HepG2 (cell line): ENCODE measurements around the gene SLC23A3. TPM values are rescaled to one million over a fixed set of nuclear protein-coding genes. Genes with fewer than 3 reads are reported as not detected.

ENCODE experiments used
- BORCS8-MEF2B ChIP-seq: sonication (generic); formaldehyde crosslinking; IDR thresholded peaks from 2 replicates; pipeline ENCODE4 v1.8.0; 2022; ENCODE audit warnings: mild to moderate bottlenecking, missing genetic modification reagents
- IRF2 ChIP-seq: IDR thresholded peaks from 2 replicates; pipeline ENCODE4 v1.6.1; 2018; ENCODE audit warnings: missing genetic modification reagents, missing compliant biosample characterization
- IRX3 ChIP-seq: sonication (generic); formaldehyde crosslinking; IDR thresholded peaks from 2 replicates; pipeline ENCODE4 v1.8.1; 2023; ENCODE audit warnings: mild to moderate bottlenecking, low read depth, missing genetic modification reagents, borderline replicate concordance
- JUN ChIP-seq: sonication (generic); formaldehyde crosslinking; IDR thresholded peaks from 2 replicates; pipeline ENCODE4 v1.4.0; 2020; ENCODE audit warnings: mild to moderate bottlenecking, missing genetic modification reagents
- KLF15 ChIP-seq: sonication (generic); formaldehyde crosslinking; IDR thresholded peaks from 2 replicates; pipeline ENCODE4 v1.8.1; 2023; ENCODE audit warnings: borderline replicate concordance, mild to moderate bottlenecking, inconsistent platforms, missing genetic modification reagents, mixed read lengths
- MATR3 ChIP-seq: sonication (generic); formaldehyde crosslinking; IDR thresholded peaks from 2 replicates; pipeline ENCODE4 v1.4.0; 2020; ENCODE audit warnings: missing genetic modification reagents
- PHB2 ChIP-seq: fragments of 450-650 bp; IDR thresholded peaks from 2 replicates; pipeline ENCODE4 v1.6.1; 2018; ENCODE audit not compliant: partially characterized antibody
- TGIF2 ChIP-seq: IDR thresholded peaks from 2 replicates; pipeline ENCODE4 v1.6.1; 2016; ENCODE audit warnings: control low read depth, missing compliant biosample characterization
- TMF1 ChIP-seq: sonication (generic); formaldehyde crosslinking; IDR thresholded peaks from 2 replicates; pipeline ENCODE4 v1.8.1; 2022; ENCODE audit warnings: low read depth, missing genetic modification reagents
- TOE1 ChIP-seq: sonication (generic); formaldehyde crosslinking; IDR thresholded peaks from 2 replicates; pipeline ENCODE4 v1.4.0; 2020; ENCODE audit warnings: mild to moderate bottlenecking, missing genetic modification reagents
- YEATS4 ChIP-seq: sonication (generic); formaldehyde crosslinking; IDR thresholded peaks from 2 replicates; pipeline ENCODE4 v1.4.0; 2020; ENCODE audit warnings: missing genetic modification reagents, borderline replicate concordance
- ZNF296 ChIP-seq: sonication (generic); formaldehyde crosslinking; conservative IDR thresholded peaks from 2 replicates; pipeline ENCODE4 v1.5.0; 2020; ENCODE audit warnings: mild to moderate bottlenecking, missing genetic modification reagents
- ZNF558 ChIP-seq: sonication (generic); formaldehyde crosslinking; IDR thresholded peaks from 2 replicates; pipeline ENCODE4 v1.9.0; 2022; ENCODE audit warnings: mild to moderate bottlenecking, missing genetic modification reagents, borderline replicate concordance
- polyA plus RNA-seq, 8 experiments: library from polyadenylated mRNA; depleted of rRNA in 3 of 8; stranded (reverse) in 7 of 8; unstranded in 1 of 8; fragments of >200 nt; fragmentation: Illumina TruSeq in 4 of 8; extraction: Trizol in 4 of 8; gene quantifications; 2 replicates each; pipeline versions ENCODE4 v1.2.1 to v1.2.3, GENCODE V29; 2011 to 2016; ENCODE audit warnings: low read depth in 4 of 8, missing spikeins in 1 of 8, mixed read lengths in 1 of 8; ENCODE audit not compliant: insufficient read depth in 1 of 8
- total RNA-seq, 5 experiments: library from RNA; depleted of rRNA; stranded (reverse); fragments of >200 nt; fragmentation: Illumina TruSeq; extraction: Trizol; gene quantifications; 2 replicates each; pipeline ENCODE4 v1.2.3, GENCODE V29; 2016; ENCODE audit warnings: low read depth in 1 of 5
- TF ChIP-seq, protein P1 (sequence below): IDR thresholded peaks from 2 replicates; pipeline ENCODE4 v1.6.1; 2016
- TF ChIP-seq, protein P2 (sequence below): sonication (generic); formaldehyde crosslinking; IDR thresholded peaks from 2 replicates; pipeline ENCODE4 v1.9.0; 2022; ENCODE audit warnings: low read depth, missing genetic modification reagents
- TF ChIP-seq, protein P3 (sequence below): sonication (generic); formaldehyde crosslinking; conservative IDR thresholded peaks from 2 replicates; pipeline ENCODE4 v1.5.0; 2020; ENCODE audit warnings: missing genetic modification reagents
- TF ChIP-seq, protein P4 (sequence below): sonication (generic); formaldehyde crosslinking; IDR thresholded peaks from 2 replicates; pipeline ENCODE4 v1.5.1; 2020; ENCODE audit warnings: mild to moderate bottlenecking, missing genetic modification reagents
- TF ChIP-seq, protein P5 (sequence below): sonication (generic); formaldehyde crosslinking; IDR thresholded peaks from 2 replicates; pipeline ENCODE4 v1.8.1; 2023; ENCODE audit warnings: mild to moderate bottlenecking, moderate library complexity, missing genetic modification reagents
- TF ChIP-seq, protein P6 (sequence below): sonication (generic); formaldehyde crosslinking; IDR thresholded peaks from 2 replicates; pipeline ENCODE4 v1.9.0; 2021; ENCODE audit warnings: missing genetic modification reagents, mild to moderate bottlenecking, borderline replicate concordance

The SLC23A3 gene
- total and polyA plus RNA-seq, 2 of the 13 experiments (the other 11 are each of a cell fraction or from before 2014, with no cell fraction given): 0.38 to 0.78 TPM

DNA sequence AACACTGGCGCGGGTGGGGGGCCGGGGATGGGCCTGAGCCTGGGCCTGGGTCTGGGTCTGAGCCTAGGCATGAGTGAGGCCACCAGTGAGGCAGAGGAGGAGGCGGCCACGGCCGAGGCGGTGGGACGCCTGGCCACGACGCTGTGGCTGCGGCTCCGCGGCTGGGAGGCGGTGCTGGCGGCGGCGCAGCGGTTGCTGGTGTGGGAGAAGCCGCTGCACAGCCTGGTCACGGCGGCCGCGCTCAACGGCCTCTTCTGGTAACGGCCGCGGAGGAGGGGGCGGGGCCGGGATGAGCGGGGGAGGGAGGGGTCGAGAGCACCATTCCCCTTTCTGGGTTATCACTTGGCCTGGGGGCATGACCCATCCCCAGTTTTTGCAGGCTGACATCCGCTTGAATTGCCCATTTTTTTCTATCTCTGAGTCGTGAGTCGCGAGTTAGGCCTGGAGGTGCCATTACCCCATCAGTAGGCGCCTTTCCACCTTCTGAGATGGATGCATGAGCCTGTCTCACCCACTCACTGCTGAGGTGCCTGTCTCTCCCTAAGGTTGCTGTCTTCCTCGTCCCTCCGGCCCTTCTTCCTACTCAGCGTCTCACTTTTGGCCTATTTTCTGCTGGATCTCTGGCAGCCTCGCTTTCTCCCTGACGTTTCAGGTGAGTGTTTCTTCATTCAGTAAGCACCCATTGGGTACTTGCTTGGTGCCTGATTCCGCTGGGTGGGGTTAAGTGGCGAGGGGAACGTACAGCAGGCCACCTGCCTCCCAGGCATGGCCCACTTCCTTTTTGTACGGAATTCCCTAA lies 8.7 kb upstream of the SLC23A3 start (continued):
- no peak for TF ChIP-seq TOE1 (CRISPR knock-in tag)
- TF ChIP-seq YEATS4 (CRISPR knock-in tag): no peak
- TF ChIP-seq BORCS8-MEF2B (CRISPR knock-in tag): no peak
- 0 out of 2 replicates have a peak, but pooled peaks have one; percentile 19 for TF ChIP-seq ZNF558 (CRISPR knock-in tag)
- TF ChIP-seq, protein P1, sequence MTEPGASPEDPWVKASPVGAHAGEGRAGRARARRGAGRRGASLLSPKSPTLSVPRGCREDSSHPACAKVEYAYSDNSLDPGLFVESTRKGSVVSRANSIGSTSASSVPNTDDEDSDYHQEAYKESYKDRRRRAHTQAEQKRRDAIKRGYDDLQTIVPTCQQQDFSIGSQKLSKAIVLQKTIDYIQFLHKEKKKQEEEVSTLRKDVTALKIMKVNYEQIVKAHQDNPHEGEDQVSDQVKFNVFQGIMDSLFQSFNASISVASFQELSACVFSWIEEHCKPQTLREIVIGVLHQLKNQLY (CRISPR knock-in tag): no peak
- TF ChIP-seq, protein P2, sequence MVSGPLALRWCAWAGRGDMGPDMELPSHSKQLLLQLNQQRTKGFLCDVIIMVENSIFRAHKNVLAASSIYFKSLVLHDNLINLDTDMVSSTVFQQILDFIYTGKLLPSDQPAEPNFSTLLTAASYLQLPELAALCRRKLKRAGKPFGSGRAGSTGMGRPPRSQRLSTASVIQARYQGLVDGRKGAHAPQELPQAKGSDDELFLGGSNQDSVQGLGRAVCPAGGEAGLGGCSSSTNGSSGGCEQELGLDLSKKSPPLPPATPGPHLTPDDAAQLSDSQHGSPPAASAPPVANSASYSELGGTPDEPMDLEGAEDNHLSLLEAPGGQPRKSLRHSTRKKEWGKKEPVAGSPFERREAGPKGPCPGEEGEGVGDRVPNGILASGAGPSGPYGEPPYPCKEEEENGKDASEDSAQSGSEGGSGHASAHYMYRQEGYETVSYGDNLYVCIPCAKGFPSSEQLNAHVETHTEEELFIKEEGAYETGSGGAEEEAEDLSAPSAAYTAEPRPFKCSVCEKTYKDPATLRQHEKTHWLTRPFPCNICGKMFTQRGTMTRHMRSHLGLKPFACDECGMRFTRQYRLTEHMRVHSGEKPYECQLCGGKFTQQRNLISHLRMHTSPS (CRISPR knock-in tag): no peak
- TF ChIP-seq, protein P3, sequence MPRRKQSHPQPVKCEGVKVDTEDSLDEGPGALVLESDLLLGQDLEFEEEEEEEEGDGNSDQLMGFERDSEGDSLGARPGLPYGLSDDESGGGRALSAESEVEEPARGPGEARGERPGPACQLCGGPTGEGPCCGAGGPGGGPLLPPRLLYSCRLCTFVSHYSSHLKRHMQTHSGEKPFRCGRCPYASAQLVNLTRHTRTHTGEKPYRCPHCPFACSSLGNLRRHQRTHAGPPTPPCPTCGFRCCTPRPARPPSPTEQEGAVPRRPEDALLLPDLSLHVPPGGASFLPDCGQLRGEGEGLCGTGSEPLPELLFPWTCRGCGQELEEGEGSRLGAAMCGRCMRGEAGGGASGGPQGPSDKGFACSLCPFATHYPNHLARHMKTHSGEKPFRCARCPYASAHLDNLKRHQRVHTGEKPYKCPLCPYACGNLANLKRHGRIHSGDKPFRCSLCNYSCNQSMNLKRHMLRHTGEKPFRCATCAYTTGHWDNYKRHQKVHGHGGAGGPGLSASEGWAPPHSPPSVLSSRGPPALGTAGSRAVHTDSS (CRISPR knock-in tag): no peak
- no peak for TF ChIP-seq MATR3 (CRISPR knock-in tag)
- TF ChIP-seq, protein P4, sequence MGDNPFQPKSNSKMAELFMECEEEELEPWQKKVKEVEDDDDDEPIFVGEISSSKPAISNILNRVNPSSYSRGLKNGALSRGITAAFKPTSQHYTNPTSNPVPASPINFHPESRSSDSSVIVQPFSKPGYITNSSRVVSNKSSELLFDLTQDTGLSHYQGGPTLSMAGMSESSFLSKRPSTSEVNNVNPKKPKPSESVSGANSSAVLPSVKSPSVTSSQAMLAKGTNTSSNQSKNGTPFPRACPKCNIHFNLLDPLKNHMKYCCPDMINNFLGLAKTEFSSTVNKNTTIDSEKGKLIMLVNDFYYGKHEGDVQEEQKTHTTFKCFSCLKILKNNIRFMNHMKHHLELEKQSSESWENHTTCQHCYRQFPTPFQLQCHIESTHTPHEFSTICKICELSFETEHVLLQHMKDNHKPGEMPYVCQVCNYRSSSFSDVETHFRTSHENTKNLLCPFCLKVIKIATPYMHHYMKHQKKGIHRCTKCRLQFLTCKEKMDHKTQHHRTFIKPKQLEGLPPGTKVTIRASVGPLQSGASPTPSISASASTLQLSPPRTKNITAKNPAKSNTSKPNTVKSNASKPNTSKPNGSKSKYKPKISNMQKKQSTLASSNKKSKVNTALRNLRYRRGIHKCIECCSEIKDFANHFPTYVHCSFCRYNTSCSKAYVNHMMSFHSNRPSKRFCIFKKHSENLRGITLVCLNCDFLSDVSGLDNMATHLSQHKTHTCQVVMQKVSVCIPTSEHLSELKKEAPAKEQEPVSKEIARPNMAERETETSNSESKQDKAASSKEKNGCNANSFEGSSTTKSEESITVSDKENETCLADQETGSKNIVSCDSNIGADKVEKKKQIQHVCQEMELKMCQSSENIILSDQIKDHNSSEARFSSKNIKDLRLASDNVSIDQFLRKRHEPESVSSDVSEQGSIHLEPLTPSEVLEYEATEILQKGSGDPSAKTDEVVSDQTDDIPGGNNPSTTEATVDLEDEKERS (CRISPR knock-in tag): no peak
- no peak for TF ChIP-seq IRX3
- TF ChIP-seq, protein P5, sequence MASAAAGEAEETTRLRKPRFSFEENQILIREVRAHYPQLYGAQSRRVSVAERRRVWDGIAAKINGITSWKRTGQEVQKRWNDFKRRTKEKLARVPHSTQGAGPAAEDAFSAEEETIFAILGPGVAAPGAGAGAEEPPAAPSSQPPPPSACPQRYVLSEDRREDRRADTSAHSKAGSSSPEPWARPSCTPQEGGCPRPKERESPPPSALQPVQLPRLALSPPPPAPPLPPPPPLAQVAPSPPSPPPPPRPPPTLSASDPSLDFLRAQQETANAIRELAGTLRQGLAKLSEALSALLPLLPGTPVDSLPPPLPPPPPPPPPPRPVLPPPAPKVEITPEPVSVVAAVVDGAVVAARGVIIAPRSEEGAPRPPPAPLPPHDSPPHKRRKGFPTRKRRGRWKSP (CRISPR knock-in tag): no peak
- no peak for TF ChIP-seq KLF15 (CRISPR knock-in tag)
- 0 out of 2 replicates have a peak, but pooled peaks have one; percentile 33 for TF ChIP-seq ZNF296
- no peak for TF ChIP-seq TMF1 (CRISPR knock-in tag)
- no peak for TF ChIP-seq IRF2 (CRISPR knock-in tag)
- TF ChIP-seq, protein P6, sequence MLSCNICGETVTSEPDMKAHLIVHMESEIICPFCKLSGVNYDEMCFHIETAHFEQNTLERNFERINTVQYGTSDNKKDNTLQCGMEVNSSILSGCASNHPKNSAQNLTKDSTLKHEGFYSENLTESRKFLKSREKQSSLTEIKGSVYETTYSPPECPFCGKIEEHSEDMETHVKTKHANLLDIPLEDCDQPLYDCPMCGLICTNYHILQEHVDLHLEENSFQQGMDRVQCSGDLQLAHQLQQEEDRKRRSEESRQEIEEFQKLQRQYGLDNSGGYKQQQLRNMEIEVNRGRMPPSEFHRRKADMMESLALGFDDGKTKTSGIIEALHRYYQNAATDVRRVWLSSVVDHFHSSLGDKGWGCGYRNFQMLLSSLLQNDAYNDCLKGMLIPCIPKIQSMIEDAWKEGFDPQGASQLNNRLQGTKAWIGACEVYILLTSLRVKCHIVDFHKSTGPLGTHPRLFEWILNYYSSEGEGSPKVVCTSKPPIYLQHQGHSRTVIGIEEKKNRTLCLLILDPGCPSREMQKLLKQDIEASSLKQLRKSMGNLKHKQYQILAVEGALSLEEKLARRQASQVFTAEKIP (CRISPR knock-in tag): no peak
- TF ChIP-seq PHB2: no peak
- TF ChIP-seq TGIF2 (CRISPR knock-in tag): no peak
- no peak for TF ChIP-seq JUN
